IMR-90 (cell line): ENCODE data around the gene GTSE1. TPM values are rescaled to one million over a fixed set of nuclear protein-coding genes. Genes with fewer than 3 reads are reported as not detected.

Experiments
- ATAC-seq: fragments of 200-7000 bp; cut with Tn5 transposase; 2 replicates; pipeline ENCODE4 v1.9.1; 2020; ENCODE audit warnings: low read depth, mild to moderate bottlenecking, moderate library complexity
- BruUV-seq: library from RNA; stranded (reverse); fragments of 400-500 nt; replicated peaks from 2 replicates; lab custom pipeline; 2021; lab: Mats Ljungman, UMichigan
- CTCF ChIA-PET: fragments of 300-600 bp; formaldehyde crosslinking; extraction: SDS; loops from one replicate; lab custom pipeline; 2021; ENCODE audit warnings: antibody characterized with exemption; lab: Yijun Ruan, JAX
- POLR2A ChIA-PET: fragments of 300-600 bp; sonication (Branson Sonifier 250); formaldehyde crosslinking; loops from one replicate; lab custom pipeline; 2022; ENCODE audit warnings: antibody characterized with exemption; ENCODE audit not compliant: unreplicated experiment; lab: Charles Lee
- DNase-seq: peaks from one replicate; pipeline ENCODE4 v3.0.0; 2013
- H2AFZ ChIP-seq: replicated peaks from 2 replicates; pipeline ENCODE3; 2013; ENCODE audit warnings: low read length, mild to moderate bottlenecking; ENCODE audit not compliant: poor library complexity
- H2AK5ac ChIP-seq: 2 replicates; pipeline ENCODE4 v1.6.1; 2013; ENCODE audit warnings: low read depth, low read length, inconsistent platforms
- H2AK9ac ChIP-seq: replicated peaks from 2 replicates; pipeline ENCODE3; 2013; ENCODE audit warnings: mild to moderate bottlenecking, low read depth, low read length, moderate library complexity; ENCODE audit not compliant: poor library complexity
- H2BK120ac ChIP-seq: 2 replicates; pipeline ENCODE4 v1.6.1; 2013; ENCODE audit warnings: low read depth, low read length, inconsistent platforms
- H2BK15ac ChIP-seq: 3 replicates; pipeline ENCODE4 v1.6.1; 2013; ENCODE audit warnings: low read depth, low read length, inconsistent platforms
- H2BK20ac ChIP-seq: 2 replicates; pipeline ENCODE4 v1.6.1; 2013; ENCODE audit warnings: low read depth, mild to moderate bottlenecking, inconsistent platforms, low read length, moderate library complexity
- H2BK5ac ChIP-seq: 2 replicates; pipeline ENCODE4 v1.6.1; 2013; ENCODE audit warnings: mild to moderate bottlenecking, low read depth, low read length, inconsistent platforms; ENCODE audit not compliant: poor library complexity, severe bottlenecking
- H3K14ac ChIP-seq: replicated peaks from 2 replicates; pipeline ENCODE4 v1.6.1; 2013; ENCODE audit warnings: low read depth, low read length, inconsistent platforms
- H3K18ac ChIP-seq: 2 replicates; pipeline ENCODE4 v1.6.1; 2013; ENCODE audit warnings: low read depth, low read length, control low read depth
- H3K23ac ChIP-seq: 2 replicates; pipeline ENCODE4 v1.6.1; 2013; ENCODE audit warnings: low read depth, low read length, inconsistent platforms
- H3K27ac ChIP-seq: 2 replicates; pipeline ENCODE4 v1.5.1; 2013; ENCODE audit warnings: mild to moderate bottlenecking, control low read depth, low read length; ENCODE audit not compliant: insufficient read depth
- H3K27me3 ChIP-seq: 2 replicates; pipeline ENCODE4 v1.6.1; 2013; ENCODE audit warnings: low read length; ENCODE audit not compliant: control insufficient read depth, insufficient read depth
- H3K36me3 ChIP-seq: 2 replicates; pipeline ENCODE4 v1.6.1; 2013; ENCODE audit warnings: low read length, mixed read lengths; ENCODE audit not compliant: control insufficient read depth, insufficient read depth
- H3K4ac ChIP-seq: 2 replicates; pipeline ENCODE4 v1.6.1; 2013; ENCODE audit warnings: low read depth, low read length, inconsistent platforms
- H3K4me1 ChIP-seq: 2 replicates; pipeline ENCODE4 v1.6.1; 2013; ENCODE audit warnings: low read length, mixed read lengths; ENCODE audit not compliant: control insufficient read depth, insufficient read depth
- H3K4me2 ChIP-seq: 2 replicates; pipeline ENCODE4 v1.6.1; 2013; ENCODE audit warnings: low read depth, mild to moderate bottlenecking, control low read depth, low read length, moderate library complexity
- H3K4me3 ChIP-seq: 2 replicates; pipeline ENCODE4 v1.5.1; 2013; ENCODE audit warnings: low read depth, mild to moderate bottlenecking, control low read depth, low read length, moderate library complexity; ENCODE audit not compliant: insufficient read depth
- H3K56ac ChIP-seq: 2 replicates; pipeline ENCODE4 v1.6.1; 2013; ENCODE audit warnings: low read length, inconsistent platforms; ENCODE audit not compliant: insufficient read depth; ENCODE audit errors: extremely low read depth
- H3K79me1 ChIP-seq, 2 experiments: 2 replicates each; pipeline ENCODE4 v1.6.1; 2013; ENCODE audit warnings: low read length in 2 of 2, inconsistent platforms in 1 of 2, low read depth in 1 of 2
- H3K9ac ChIP-seq: 2 replicates; pipeline ENCODE4 v1.6.1; 2013; ENCODE audit warnings: low read depth, low read length, control low read depth
- H3K9me1 ChIP-seq: 2 replicates; pipeline ENCODE4 v1.6.1; 2013; ENCODE audit warnings: low read length, inconsistent platforms; ENCODE audit not compliant: insufficient read depth
- H3K9me3 ChIP-seq: 2 replicates; pipeline ENCODE4 v1.6.1; 2013; ENCODE audit warnings: low read length; ENCODE audit not compliant: control insufficient read depth, insufficient read depth
- H4K20me1 ChIP-seq: 2 replicates; pipeline ENCODE4 v1.6.1; 2013; ENCODE audit warnings: low read length, inconsistent platforms; ENCODE audit not compliant: insufficient read depth
- H4K5ac ChIP-seq: 2 replicates; pipeline ENCODE4 v1.6.1; 2013; ENCODE audit warnings: mild to moderate bottlenecking, low read depth, low read length, control low read depth
- H4K8ac ChIP-seq, 2 experiments: 2 replicates each; pipeline ENCODE4 v1.6.1; 2013; ENCODE audit warnings: low read depth in 2 of 2, low read length in 2 of 2, control low read depth in 1 of 2, inconsistent platforms in 1 of 2
- H4K91ac ChIP-seq: 2 replicates; pipeline ENCODE4 v1.6.1; 2013; ENCODE audit warnings: low read depth, low read length, inconsistent platforms; ENCODE audit not compliant: insufficient read depth
- CHD1 ChIP-seq: IDR thresholded peaks from 2 replicates; pipeline ENCODE4 v1.6.1; 2012; ENCODE audit warnings: low read depth, low read length, improper control_type of control experiment
- CTCF ChIP-seq: conservative IDR thresholded peaks from 2 replicates; pipeline ENCODE4 v1.5.1; 2012; ENCODE audit warnings: mild to moderate bottlenecking, low read depth, low read length, improper control_type of control experiment
- MAFK ChIP-seq: IDR thresholded peaks from 2 replicates; pipeline ENCODE4 v1.6.1; 2012; ENCODE audit warnings: low read depth, low read length, improper control_type of control experiment
- MAZ ChIP-seq: IDR thresholded peaks from 2 replicates; pipeline ENCODE4 v1.6.1; 2012; ENCODE audit warnings: low read depth, mild to moderate bottlenecking, low read length, improper control_type of control experiment, moderate library complexity, borderline replicate concordance
- NFE2L2 ChIP-seq: fragments of 150-350 bp; IDR thresholded peaks from 2 replicates; pipeline ENCODE4 v1.6.1; 2016; ENCODE audit warnings: low read depth, mild to moderate bottlenecking, low read length
- POLR2A ChIP-seq: IDR thresholded peaks from 2 replicates; pipeline ENCODE4 v1.6.1; 2012; ENCODE audit warnings: mild to moderate bottlenecking, low read depth, low read length
- RAD21 ChIP-seq: IDR thresholded peaks from 2 replicates; pipeline ENCODE4 v1.6.1; 2012; ENCODE audit warnings: low read length, improper control_type of control experiment
- RCOR1 ChIP-seq: IDR thresholded peaks from 2 replicates; pipeline ENCODE4 v1.6.1; 2012; ENCODE audit warnings: mild to moderate bottlenecking, low read length, improper control_type of control experiment; ENCODE audit not compliant: insufficient replicate concordance
- RFX5 ChIP-seq: IDR thresholded peaks from 2 replicates; pipeline ENCODE4 v1.8.0; 2012; ENCODE audit warnings: low read depth, mild to moderate bottlenecking, low read length, moderate library complexity
- SMC3 ChIP-seq: fragments of 150-350 bp; IDR thresholded peaks from 2 replicates; pipeline ENCODE4 v1.6.1; 2016; ENCODE audit warnings: low read depth, mild to moderate bottlenecking, antibody characterized with exemption, low read length, moderate library complexity
- USF2 ChIP-seq: fragments of 150-350 bp; IDR thresholded peaks from 2 replicates; pipeline ENCODE4 v1.6.1; 2017; ENCODE audit warnings: mild to moderate bottlenecking, antibody characterized with exemption, low read length, low read depth
- WGBS, 2 experiments: methylation state at CpG; one replicate each; pipeline versions ENCODE4 v1.1.5 to v1.1.7; 2013; ENCODE audit warnings: missing lambda C conversion rate in 2 of 2; ENCODE audit not compliant: insufficient read length in 1 of 2; ENCODE audit errors: extremely low coverage in 2 of 2; 5-methylcytosine and 5-hydroxymethylcytosine counted together
- dilution Hi-C: fragments of 300-500 bp; cut with HindIII; formaldehyde crosslinking; loops from one replicate; pipeline ENCODE4 v1.14.3; 2018; ENCODE audit warnings: low sequenced_read_pairs; ENCODE audit not compliant: unreplicated experiment
- in situ Hi-C: fragments of 300-500 bp; cut with MboI; formaldehyde crosslinking; loops from 3 replicates; pipeline ENCODE4 v1.14.3; 2019; ENCODE audit warnings: low sequenced_read_pairs, inconsistent platforms, mixed read lengths
- intact Hi-C: fragments of 100-400 bp; cut with micrococcal nuclease; formaldehyde crosslinking; loops from 2 replicates; pipeline ENCODE4 v1.10.0; 2022
- polyA plus RNA-seq, 3 experiments: library from polyadenylated mRNA; depleted of rRNA; stranded (reverse); fragments of >200 nt; gene quantifications; 2 replicates each; pipeline ENCODE4 v1.2.3, GENCODE V29; 2012; ENCODE audit warnings: low replicate concordance in 1 of 3
- total RNA-seq: library from RNA; depleted of rRNA; stranded (reverse); fragments of >200 nt; gene quantifications from 2 replicates; pipeline ENCODE4 v1.2.3, GENCODE V29; 2012

The GTSE1 gene
- total and polyA plus RNA-seq, 2 of the 4 experiments (the other 2 are of a cell fraction): 5.9 to 17.1 TPM

- 75% methylated on average over 4 of the region's 7 CpGs; no CpG with 5 or more reads in 1 of the 2 experiments for WGBS, 2 experiments
- in situ Hi-C loops: no loop called here
- POLR2A ChIA-PET: no interaction called here
Observed at GRCh38 chr22:46288846-46289243, 7.8 kb upstream of the GTSE1 start.

More at GRCh38 chr22:46288846-46289243, 7.8 kb upstream of the GTSE1 start:
- Histone ChIP-seq H3K4me2 (no peak overlapping the region), H3K27ac (no peak overlapping the region), H4K20me1 (no peaks in the 10 kb centered on the region), H3K23ac (no peak overlapping the region), H3K18ac (no peak overlapping the region), H3K4ac (no peak overlapping the region), H3K9ac (no peak overlapping the region), H2AFZ (no peak overlapping the region), H2AK5ac (no peak overlapping the region), H2BK5ac (no peak overlapping the region), H4K91ac (no peak overlapping the region), H3K56ac (no peak overlapping the region), H3K79me1 (no peaks in the 10 kb centered on the region), H3K9me1 (0 out of 2 replicates have a peak, but pooled peaks cover 6% of the 10 kb centered on the region), H3K9me3 (no peaks in the 10 kb centered on the region), H2BK15ac (no peak overlapping the region), H2AK9ac (no peak overlapping the region), H3K27me3 (no peaks in the 10 kb centered on the region), H2BK120ac (no peak overlapping the region), H3K4me1 (no peaks in the 10 kb centered on the region), H3K36me3 (peaks cover 63% of the 10 kb centered on the region), H4K8ac (no peak overlapping the region), H3K14ac (no peak overlapping the region), H3K4me3 (no peak overlapping the region), H4K5ac (no peak overlapping the region), H2BK20ac (no peak overlapping the region)
- no peak for ATAC-seq
- CTCF ChIA-PET: no interaction called here
- dilution Hi-C loops (no loop called here), intact Hi-C loops (no loop called here)
- DNase-seq: no peak
- BruUV-seq: no TSS peak
- no peak for TF ChIP-seq SMC3
- TF ChIP-seq RFX5: no peak
- TF ChIP-seq POLR2A: no peak
- no peak for TF ChIP-seq MAFK
- TF ChIP-seq CTCF: no peak
- no peak for TF ChIP-seq CHD1
- TF ChIP-seq RAD21: no peak
- TF ChIP-seq MAZ: no peak
- no peak for TF ChIP-seq NFE2L2
- no peak for TF ChIP-seq USF2
- no peak for TF ChIP-seq RCOR1
